Ascending aorta (tissue), 2 donors: ENCODE data around the gene ARHGEF4. TPM values are rescaled to one million over a fixed set of nuclear protein-coding genes. Genes with fewer than 3 reads are reported as not detected.
A peak's percentile ranks its signal among the peaks of the same experiment; 100 is the strongest.

ENCODE experiments used
- DNase-seq, 2 donors: peaks; one replicate each; pipeline ENCODE4 v3.0.0-alpha.2; 2019; ENCODE audit warnings: low spot score in 2 of 2
- H3K27ac ChIP-seq, 2 donors: fragments of 200-600 bp; sonication (generic); one replicate each; pipeline ENCODE4 v1.5.1; 2016 to 2017; ENCODE audit warnings: mild to moderate bottlenecking in 1 of 2
- H3K27me3 ChIP-seq: fragments of 200-600 bp; sonication (generic); one replicate; pipeline ENCODE4 v1.5.1; 2017
- H3K36me3 ChIP-seq, 2 donors: fragments of 200-600 bp; sonication (generic); one replicate each; pipeline ENCODE4 v1.5.1; 2016
- H3K4me1 ChIP-seq, 2 donors: fragments of 200-600 bp; sonication (generic); one replicate each; pipeline ENCODE4 v1.5.1; 2016 to 2017; ENCODE audit warnings: mild to moderate bottlenecking in 1 of 2
- H3K4me3 ChIP-seq, 2 donors: fragments of 200-600 bp; sonication (generic); one replicate each; pipeline ENCODE4 v1.5.1; 2016 to 2017; ENCODE audit warnings: mild to moderate bottlenecking in 1 of 2
- H3K9me3 ChIP-seq, 2 donors: fragments of 200-600 bp; sonication (generic); one replicate each; pipeline ENCODE4 v1.5.1; 2016
- CTCF ChIP-seq, 3 experiments: fragments of 200-600 bp in 2 of 3; fragments of 450-650 bp in 1 of 3; sonication (generic) in 2 of 3; IDR thresholded peaks; one replicate each; pipeline ENCODE4 v1.5.1; 2016 to 2019; ENCODE audit warnings: antibody characterized with exemption in 3 of 3, mild to moderate bottlenecking in 1 of 3, moderate library complexity in 1 of 3
- intact Hi-C: fragments of 100-400 bp; cut with DNase I; formaldehyde crosslinking; loops from one replicate; pipeline ENCODE4 v1.15.1; 2023
- total RNA-seq: library from RNA; depleted of rRNA; stranded (reverse); fragments of >200 nt; gene quantifications from one replicate; pipeline ENCODE4 v1.1.0, GENCODE V29; 2016

ARHGEF4 gene
- total RNA-seq, 1 donor from 2014 or later: 9.6 TPM

- no peak for TF ChIP-seq CTCF (IDR thresholded peaks at IDR 0.05)
- no peaks in the 10 kb centered on the region for H3K9me3 ChIP-seq
- no peaks in the 10 kb centered on the region for H3K36me3 ChIP-seq
- no peaks in the 10 kb centered on the region for H3K4me1 ChIP-seq
- H3K27ac ChIP-seq: no peak overlapping the region
- DNase-seq: no peak
- no peaks in the 10 kb centered on the region for H3K27me3 ChIP-seq
- H3K4me3 ChIP-seq: no peak overlapping the region
- intact Hi-C loops: no loop called here
Measured at GRCh38 chr2:131035826-131036231, 199.1 kb downstream of the ARHGEF4 start.

- TF ChIP-seq CTCF (IDR thresholded peaks at IDR 0.05): no peak
- intact Hi-C loops: no loop called here
- no peak overlapping the region for H3K27ac ChIP-seq
- H3K36me3 ChIP-seq: no peaks in the 10 kb centered on the region
- H3K27me3 ChIP-seq: no peaks in the 10 kb centered on the region
- peak in 1 of 2 donors; percentile 52 for DNase-seq
- no peaks in the 10 kb centered on the region for H3K9me3 ChIP-seq
- H3K4me1 ChIP-seq: no peaks in the 10 kb centered on the region
- H3K4me3 ChIP-seq: no peak overlapping the region
Measured at GRCh38 chr2:131036269-131036668, 199.6 kb downstream of the ARHGEF4 start.

- no peaks in the 10 kb centered on the region for H3K36me3 ChIP-seq
- no peaks in the 10 kb centered on the region for H3K4me1 ChIP-seq
- H3K9me3 ChIP-seq: no peaks in the 10 kb centered on the region
- no peak overlapping the region for H3K4me3 ChIP-seq
- no peaks in the 10 kb centered on the region for H3K27me3 ChIP-seq
- intact Hi-C loops: no loop called here
- no peak overlapping the region for H3K27ac ChIP-seq
- peak in 1 of 2 donors; percentile 38 for DNase-seq
- no peak for TF ChIP-seq CTCF (IDR thresholded peaks at IDR 0.05)
Measured at GRCh38 chr2:131036696-131037397, 200.1 kb downstream of the ARHGEF4 start.

- Histone ChIP-seq H3K27me3 (no peaks in the 10 kb centered on the region), H3K9me3 (no peaks in the 10 kb centered on the region), H3K36me3 (no peaks in the 10 kb centered on the region), H3K27ac (no peak overlapping the region), H3K4me3 (no peak overlapping the region), H3K4me1 (no peaks in the 10 kb centered on the region)
- no peak for TF ChIP-seq CTCF (IDR thresholded peaks at IDR 0.05)
- DNase-seq: peak in 1 of 2 donors; percentile 44
- intact Hi-C loops: no loop called here
Measured at GRCh38 chr2:131037398-131038257, 200.9 kb downstream of the ARHGEF4 start.

GRCh38 chr2:131038258-131039100 lies 201.8 kb downstream of the ARHGEF4 start:
- TF ChIP-seq CTCF (IDR thresholded peaks at IDR 0.05): no peak
- intact Hi-C loops: no loop called here
- H3K36me3 ChIP-seq: no peaks in the 10 kb centered on the region
- DNase-seq: peak in 1 of 2 donors; percentile 56
- H3K9me3 ChIP-seq: no peaks in the 10 kb centered on the region
- no peak overlapping the region for H3K4me3 ChIP-seq
- no peak overlapping the region for H3K27ac ChIP-seq
- no peaks in the 10 kb centered on the region for H3K4me1 ChIP-seq
- no peaks in the 10 kb centered on the region for H3K27me3 ChIP-seq
